ENCODE results near the gene GAMT.

GRCh38 chr19:1429750-1430149, 28.4 kb upstream of the GAMT start:
- TF ChIP-seq ZNF274 (IDR thresholded peaks at IDR 0.05; ENCODE audit: low read depth, low read length) (no peak), YY1 (IDR thresholded peaks at IDR 0.05; ENCODE audit: insufficient read depth, insufficient read length) (no peak)

Data from NT2/D1 (cell line).